ENCODE results near the gene TRAPPC2L.

DNA sequence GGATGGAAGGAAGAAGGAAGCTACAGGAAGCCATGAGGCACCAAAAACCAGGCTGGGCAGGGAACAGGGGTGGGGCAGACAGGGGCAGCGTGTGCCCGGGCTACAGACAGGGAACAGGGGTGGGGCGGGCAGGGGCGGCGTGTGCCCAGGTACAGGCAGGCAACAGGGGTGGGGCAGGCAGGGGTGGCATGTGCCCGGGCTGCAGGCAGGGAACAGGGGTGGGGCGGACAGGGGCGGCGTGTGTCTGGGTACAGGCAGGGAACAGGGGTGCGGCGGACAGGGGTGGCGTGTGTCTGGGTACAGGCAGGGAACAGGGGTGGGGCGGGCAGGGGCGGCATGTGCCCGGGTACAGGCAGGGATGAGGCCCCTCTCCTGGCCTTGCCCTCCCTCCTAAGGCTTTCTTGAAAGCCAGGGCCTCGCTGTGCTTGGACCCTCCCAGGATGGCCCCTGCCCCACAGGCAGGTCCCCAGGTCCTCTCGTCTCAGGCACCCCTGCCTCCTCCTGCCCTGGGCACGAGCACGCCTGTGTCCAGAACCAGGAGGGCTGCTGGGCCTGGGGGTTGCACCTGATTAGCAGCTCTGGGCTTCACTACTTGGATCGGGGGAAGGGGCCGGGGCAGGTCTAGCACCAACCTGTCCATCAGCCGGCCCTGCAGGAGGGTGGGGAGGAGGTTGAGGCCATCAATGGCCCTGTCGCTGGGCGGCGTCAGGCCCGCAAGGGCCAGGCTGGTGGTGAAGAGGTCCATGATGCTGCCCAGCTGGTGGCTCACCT, 30.7 kb upstream of the TRAPPC2L start:
- no peak for TF ChIP-seq POLR2AphosphoS5 (IDR thresholded peaks at IDR 0.05; ENCODE audit: low read depth, low read length)
- no peak for TF ChIP-seq POLR2A (IDR thresholded peaks at IDR 0.05; ENCODE audit: low read depth, low read length)
- no peak for TF ChIP-seq TAF1 (IDR thresholded peaks at IDR 0.05; ENCODE audit: low read depth, low read length)
- no peak for TF ChIP-seq SPI1 (IDR thresholded peaks at IDR 0.05; ENCODE audit: low read depth, low read length)
